HG03159 (cell line): ENCODE measurements around the gene DENND10.
A peak's percentile ranks its signal among the peaks of the same experiment; 100 is the strongest.
"Not testable (repeated sequence)": the region's sequence is repeated elsewhere in the genome, so short reads cannot be mapped to it uniquely, and the experiment has no call there.

Experiments used
- ATAC-seq: cut with Tn5 transposase; IDR thresholded peaks from one replicate; pipeline ENCODE4 v1.9.1; 2021; ENCODE audit warnings: mild to moderate bottlenecking, moderate library complexity; ENCODE audit not compliant: unreplicated experiment

DENND10 gene

GRCh38 chr10:119131512-119132240 is 27.8 kb downstream of the DENND10 start:
- peak; percentile 63 for ATAC-seq

- no peak for ATAC-seq
Observed at GRCh38 chr10:119132521-119133345, 28.8 kb downstream of the DENND10 start.

- ATAC-seq, result no peak
Observed at GRCh38 chr10:119133949-119134348, 30.0 kb downstream of the DENND10 start.

GRCh38 chr10:119135513-119135881 is 31.6 kb downstream of the DENND10 start:
- ATAC-seq, result no peak

GRCh38 chr10:119136084-119136483 is 32.2 kb downstream of the DENND10 start:
- no peak for ATAC-seq

- not testable (repeated sequence) for ATAC-seq
Observed at GRCh38 chr10:119137878-119138277, 34.0 kb downstream of the DENND10 start.

- ATAC-seq, result no peak
Observed at GRCh38 chr10:119138346-119139306, 34.7 kb downstream of the DENND10 start.

GRCh38 chr10:119139464-119140067 is 35.7 kb downstream of the DENND10 start:
- ATAC-seq, result no peak

- ATAC-seq, result no peak
Observed at GRCh38 chr10:119140603-119141245, 36.8 kb downstream of the DENND10 start.

GRCh38 chr10:119143657-119144056 is 39.7 kb downstream of the DENND10 start:
- ATAC-seq, result no peak

GRCh38 chr10:119149157-119149556 is 45.2 kb downstream of the DENND10 start:
- no peak for ATAC-seq

- ATAC-seq, result no peak
Observed at GRCh38 chr10:119149729-119150128, 45.8 kb downstream of the DENND10 start.

GRCh38 chr10:119151601-119152000 is 47.7 kb downstream of the DENND10 start:
- not testable (repeated sequence) for ATAC-seq

- no peak for ATAC-seq
Observed at GRCh38 chr10:119153041-119153440, 49.1 kb downstream of the DENND10 start.

GRCh38 chr10:119153661-119154060 is 49.7 kb downstream of the DENND10 start:
- no peak for ATAC-seq

GRCh38 chr10:119159332-119159731 is 55.4 kb downstream of the DENND10 start:
- no peak for ATAC-seq

- no peak for ATAC-seq
Observed at GRCh38 chr10:119161680-119162451, 58.0 kb downstream of the DENND10 start.

- ATAC-seq, result no peak
Observed at GRCh38 chr10:119162452-119163092, 58.7 kb downstream of the DENND10 start.
